PFSK-1 (cell line): Measurements from ENCODE around the gene PFN1.

ENCODE experiments used
- FOXP2 ChIP-seq: optimal IDR thresholded peaks from 2 replicates; pipeline ENCODE3; 2011; ENCODE audit warnings: borderline replicate concordance, control low read depth, inconsistent platforms; ENCODE audit not compliant: insufficient read depth; ENCODE audit errors: extremely low read length, extremely low read depth
- POLR2AphosphoS5 ChIP-seq: IDR thresholded peaks from 2 replicates; pipeline ENCODE4 v1.6.1; 2012; ENCODE audit warnings: low read depth, mild to moderate bottlenecking, control low read depth, low read length, moderate library complexity
- SIN3A ChIP-seq: IDR thresholded peaks from 2 replicates; pipeline ENCODE4 v1.6.1; 2012; ENCODE audit warnings: mild to moderate bottlenecking, low read length, moderate library complexity, borderline replicate concordance; ENCODE audit not compliant: insufficient read depth
- TAF1 ChIP-seq: IDR thresholded peaks from 2 replicates; pipeline ENCODE4 v1.6.1; 2012; ENCODE audit warnings: low read length, control low read depth, borderline replicate concordance; ENCODE audit not compliant: insufficient read depth
- TF ChIP-seq, protein P1 (sequence below), 2 experiments: IDR thresholded peaks; 2 replicates each; pipeline versions ENCODE4 v1.6.1 to v1.8.0; 2011 to 2012; ENCODE audit warnings: low read depth in 2 of 2, low read length in 2 of 2, control low read depth in 1 of 2, inconsistent platforms in 1 of 2, mild to moderate bottlenecking in 1 of 2, moderate library complexity in 1 of 2; ENCODE audit not compliant: insufficient read depth in 1 of 2

The PFN1 gene

GRCh38 chr17:4974115-4974670 is 25.9 kb upstream of the PFN1 start:
- TF ChIP-seq FOXP2 (no peak), SIN3A (no peak), POLR2AphosphoS5 (no peak), TAF1 (no peak)
- TF ChIP-seq, protein P1, sequence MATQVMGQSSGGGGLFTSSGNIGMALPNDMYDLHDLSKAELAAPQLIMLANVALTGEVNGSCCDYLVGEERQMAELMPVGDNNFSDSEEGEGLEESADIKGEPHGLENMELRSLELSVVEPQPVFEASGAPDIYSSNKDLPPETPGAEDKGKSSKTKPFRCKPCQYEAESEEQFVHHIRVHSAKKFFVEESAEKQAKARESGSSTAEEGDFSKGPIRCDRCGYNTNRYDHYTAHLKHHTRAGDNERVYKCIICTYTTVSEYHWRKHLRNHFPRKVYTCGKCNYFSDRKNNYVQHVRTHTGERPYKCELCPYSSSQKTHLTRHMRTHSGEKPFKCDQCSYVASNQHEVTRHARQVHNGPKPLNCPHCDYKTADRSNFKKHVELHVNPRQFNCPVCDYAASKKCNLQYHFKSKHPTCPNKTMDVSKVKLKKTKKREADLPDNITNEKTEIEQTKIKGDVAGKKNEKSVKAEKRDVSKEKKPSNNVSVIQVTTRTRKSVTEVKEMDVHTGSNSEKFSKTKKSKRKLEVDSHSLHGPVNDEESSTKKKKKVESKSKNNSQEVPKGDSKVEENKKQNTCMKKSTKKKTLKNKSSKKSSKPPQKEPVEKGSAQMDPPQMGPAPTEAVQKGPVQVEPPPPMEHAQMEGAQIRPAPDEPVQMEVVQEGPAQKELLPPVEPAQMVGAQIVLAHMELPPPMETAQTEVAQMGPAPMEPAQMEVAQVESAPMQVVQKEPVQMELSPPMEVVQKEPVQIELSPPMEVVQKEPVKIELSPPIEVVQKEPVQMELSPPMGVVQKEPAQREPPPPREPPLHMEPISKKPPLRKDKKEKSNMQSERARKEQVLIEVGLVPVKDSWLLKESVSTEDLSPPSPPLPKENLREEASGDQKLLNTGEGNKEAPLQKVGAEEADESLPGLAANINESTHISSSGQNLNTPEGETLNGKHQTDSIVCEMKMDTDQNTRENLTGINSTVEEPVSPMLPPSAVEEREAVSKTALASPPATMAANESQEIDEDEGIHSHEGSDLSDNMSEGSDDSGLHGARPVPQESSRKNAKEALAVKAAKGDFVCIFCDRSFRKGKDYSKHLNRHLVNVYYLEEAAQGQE (IDR thresholded peaks at IDR 0.05; ENCODE audit: insufficient read depth in 1 of 2, low read depth in 2 of 2, low read length in 2 of 2), result no peak

GRCh38 chr17:4973256-4974114 is 25.2 kb upstream of the PFN1 start:
- TF ChIP-seq, protein P1 (IDR thresholded peaks at IDR 0.05; ENCODE audit: insufficient read depth in 1 of 2, low read depth in 2 of 2, low read length in 2 of 2), result no peak
- TF ChIP-seq POLR2AphosphoS5, result no peak; the same call in none of the 2 replicates
- TF ChIP-seq FOXP2, result no peak
- TF ChIP-seq TAF1, result no peak
- no peak for TF ChIP-seq SIN3A

- TF ChIP-seq SIN3A, result no peak
- no peak for TF ChIP-seq TAF1
- TF ChIP-seq FOXP2, result no peak
- no peak; the same call in 1 of the 2 replicates for TF ChIP-seq POLR2AphosphoS5
- TF ChIP-seq, protein P1 (IDR thresholded peaks at IDR 0.05; ENCODE audit: insufficient read depth in 1 of 2, low read depth in 2 of 2, low read length in 2 of 2), result no peak
These were observed 24.4 kb upstream of the PFN1 start for GRCh38 chr17:4972752-4973151.

DNA sequence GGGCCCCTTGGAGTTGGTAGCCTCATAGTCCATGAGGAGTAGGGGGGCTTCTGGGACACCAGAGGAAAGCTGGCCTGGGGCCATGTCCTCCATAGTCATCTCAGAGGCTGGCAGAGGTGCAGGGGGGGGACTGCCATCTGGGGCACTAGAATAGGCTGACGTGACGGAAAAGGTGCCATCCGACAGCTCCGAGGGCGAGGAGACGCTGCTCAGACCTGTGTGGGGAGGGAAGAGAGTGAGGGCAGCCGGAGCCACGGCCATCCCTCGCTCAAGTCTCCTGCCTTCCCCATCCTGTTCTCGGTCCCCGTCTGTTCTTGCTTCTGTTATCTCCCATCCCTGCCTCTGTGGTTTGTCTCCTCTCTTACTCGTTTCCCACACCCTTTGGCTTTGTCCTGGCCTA is 24.0 kb upstream of the PFN1 start:
- TF ChIP-seq FOXP2 (no peak), SIN3A (no peak), TAF1 (no peak), POLR2AphosphoS5 (no peak)
- TF ChIP-seq, protein P1 (IDR thresholded peaks at IDR 0.05; ENCODE audit: insufficient read depth in 1 of 2, low read depth in 2 of 2, low read length in 2 of 2), result no peak

- TF ChIP-seq, protein P1 (IDR thresholded peaks at IDR 0.05; ENCODE audit: insufficient read depth in 1 of 2, low read depth in 2 of 2, low read length in 2 of 2), result no peak
- TF ChIP-seq FOXP2 (no peak), POLR2AphosphoS5 (no peak), SIN3A (no peak), TAF1 (no peak)
These were observed 23.5 kb upstream of the PFN1 start for GRCh38 chr17:4971826-4972225.
